Measurements from ENCODE around the gene MCC.

Gene MCC

GRCh38 chr5:113145757-113146387, 342.4 kb downstream of the MCC start:
- H3K27ac ChIP-seq (ENCODE audit: low read depth, low read length) = no peak overlapping the region
- H3K4me1 ChIP-seq (ENCODE audit: control insufficient read depth, insufficient read depth, low read length) = peaks cover 26% of the 10 kb centered on the region
- H3K36me3 ChIP-seq (ENCODE audit: control insufficient read depth, insufficient read depth, low read length) = peaks cover 4% of the 10 kb centered on the region; the same call in 1 of the 2 replicates
- no peaks in the 10 kb centered on the region for H3K9me3 ChIP-seq (ENCODE audit: control insufficient read depth, insufficient read depth, low read depth, low read length)
- no peak overlapping the region for H3K9ac ChIP-seq (ENCODE audit: low read length)
- H3K27me3 ChIP-seq (ENCODE audit: control insufficient read depth, insufficient read depth, low read length) = no peaks in the 10 kb centered on the region
- no peak overlapping the region for H3K4me3 ChIP-seq (ENCODE audit: low read depth, low read length)

- peaks cover 21% of the 10 kb centered on the region for H3K4me1 ChIP-seq (ENCODE audit: control insufficient read depth, insufficient read depth, low read length)
- no peak overlapping the region for H3K9ac ChIP-seq (ENCODE audit: low read length)
- no peak overlapping the region for H3K27ac ChIP-seq (ENCODE audit: low read depth, low read length)
- no peak overlapping the region for H3K4me3 ChIP-seq (ENCODE audit: low read depth, low read length)
- H3K36me3 ChIP-seq (ENCODE audit: control insufficient read depth, insufficient read depth, low read length) = peaks cover 7% of the 10 kb centered on the region; the same call in 1 of the 2 replicates
- H3K9me3 ChIP-seq (ENCODE audit: control insufficient read depth, insufficient read depth, low read depth, low read length) = no peaks in the 10 kb centered on the region
- no peaks in the 10 kb centered on the region for H3K27me3 ChIP-seq (ENCODE audit: control insufficient read depth, insufficient read depth, low read length)
Observed at GRCh38 chr5:113142186-113142585, 346.1 kb downstream of the MCC start.

GRCh38 chr5:113140837-113141671, 347.2 kb downstream of the MCC start:
- Histone ChIP-seq H3K9me3 (ENCODE audit: control insufficient read depth, insufficient read depth, low read depth, low read length) (no peaks in the 10 kb centered on the region), H3K4me1 (ENCODE audit: control insufficient read depth, insufficient read depth, low read length) (peaks cover 11% of the 10 kb centered on the region), H3K9ac (ENCODE audit: low read length) (no peak overlapping the region), H3K4me3 (ENCODE audit: low read depth, low read length) (no peak overlapping the region), H3K27me3 (ENCODE audit: control insufficient read depth, insufficient read depth, low read length) (no peaks in the 10 kb centered on the region), H3K27ac (ENCODE audit: low read depth, low read length) (no peak overlapping the region), H3K36me3 (ENCODE audit: control insufficient read depth, insufficient read depth, low read length) (peaks cover 7% of the 10 kb centered on the region; the same call in 1 of the 2 replicates)

- Histone ChIP-seq H3K27ac (ENCODE audit: low read depth, low read length) (no peak overlapping the region), H3K9me3 (ENCODE audit: control insufficient read depth, insufficient read depth, low read depth, low read length) (no peaks in the 10 kb centered on the region), H3K4me3 (ENCODE audit: low read depth, low read length) (no peak overlapping the region), H3K36me3 (ENCODE audit: control insufficient read depth, insufficient read depth, low read length) (no peaks in the 10 kb centered on the region), H3K9ac (ENCODE audit: low read length) (no peak overlapping the region), H3K4me1 (ENCODE audit: control insufficient read depth, insufficient read depth, low read length) (0 out of 2 replicates have a peak, but pooled peaks cover 8% of the 10 kb centered on the region), H3K27me3 (ENCODE audit: control insufficient read depth, insufficient read depth, low read length) (no peaks in the 10 kb centered on the region)
Observed at GRCh38 chr5:113133211-113133975, 354.9 kb downstream of the MCC start.

GRCh38 chr5:113132564-113132963, 355.7 kb downstream of the MCC start:
- peaks cover 13% of the 10 kb centered on the region; the same call in 1 of the 2 replicates for H3K4me1 ChIP-seq (ENCODE audit: control insufficient read depth, insufficient read depth, low read length)
- H3K9ac ChIP-seq (ENCODE audit: low read length) = no peak overlapping the region

GRCh38 chr5:113128641-113129330, 359.5 kb downstream of the MCC start:
- H3K9ac ChIP-seq (ENCODE audit: low read length) = no peak overlapping the region
- H3K27ac ChIP-seq (ENCODE audit: low read depth, low read length) = no peak overlapping the region
- no peaks in the 10 kb centered on the region for H3K27me3 ChIP-seq (ENCODE audit: control insufficient read depth, insufficient read depth, low read length)
- no peak overlapping the region for H3K4me3 ChIP-seq (ENCODE audit: low read depth, low read length)
- H3K36me3 ChIP-seq (ENCODE audit: control insufficient read depth, insufficient read depth, low read length) = no peaks in the 10 kb centered on the region
- H3K9me3 ChIP-seq (ENCODE audit: control insufficient read depth, insufficient read depth, low read depth, low read length) = 0 out of 2 replicates have a peak, but pooled peaks cover 4% of the 10 kb centered on the region
- H3K4me1 ChIP-seq (ENCODE audit: control insufficient read depth, insufficient read depth, low read length) = peaks cover 31% of the 10 kb centered on the region

More at GRCh38 chr5:113132564-113132963, 355.7 kb downstream of the MCC start:
- H3K27me3 ChIP-seq (ENCODE audit: control insufficient read depth, insufficient read depth, low read length) = no peaks in the 10 kb centered on the region
- H3K27ac ChIP-seq (ENCODE audit: low read depth, low read length) = no peak overlapping the region
- H3K36me3 ChIP-seq (ENCODE audit: control insufficient read depth, insufficient read depth, low read length) = no peaks in the 10 kb centered on the region
- H3K9me3 ChIP-seq (ENCODE audit: control insufficient read depth, insufficient read depth, low read depth, low read length) = no peaks in the 10 kb centered on the region
- H3K4me3 ChIP-seq (ENCODE audit: low read depth, low read length) = no peak overlapping the region

GRCh38 chr5:113128082-113128481, 360.2 kb downstream of the MCC start:
- Histone ChIP-seq H3K9me3 (ENCODE audit: control insufficient read depth, insufficient read depth, low read depth, low read length) (0 out of 2 replicates have a peak, but pooled peaks cover 4% of the 10 kb centered on the region), H3K36me3 (ENCODE audit: control insufficient read depth, insufficient read depth, low read length) (no peaks in the 10 kb centered on the region), H3K27ac (ENCODE audit: low read depth, low read length) (no peak overlapping the region), H3K27me3 (ENCODE audit: control insufficient read depth, insufficient read depth, low read length) (no peaks in the 10 kb centered on the region), H3K9ac (ENCODE audit: low read length) (no peak overlapping the region), H3K4me3 (ENCODE audit: low read depth, low read length) (no peak overlapping the region), H3K4me1 (ENCODE audit: control insufficient read depth, insufficient read depth, low read length) (peaks cover 35% of the 10 kb centered on the region)

GRCh38 chr5:113127021-113127420, 361.2 kb downstream of the MCC start:
- Histone ChIP-seq H3K9me3 (ENCODE audit: control insufficient read depth, insufficient read depth, low read depth, low read length) (0 out of 2 replicates have a peak, but pooled peaks cover 4% of the 10 kb centered on the region), H3K4me3 (ENCODE audit: low read depth, low read length) (no peak overlapping the region), H3K27me3 (ENCODE audit: control insufficient read depth, insufficient read depth, low read length) (no peaks in the 10 kb centered on the region), H3K9ac (ENCODE audit: low read length) (no peak overlapping the region), H3K36me3 (ENCODE audit: control insufficient read depth, insufficient read depth, low read length) (no peaks in the 10 kb centered on the region), H3K4me1 (ENCODE audit: control insufficient read depth, insufficient read depth, low read length) (peaks cover 35% of the 10 kb centered on the region), H3K27ac (ENCODE audit: low read depth, low read length) (no peak overlapping the region)

- H3K27ac ChIP-seq (ENCODE audit: low read depth, low read length) = no peak overlapping the region
- H3K4me1 ChIP-seq (ENCODE audit: control insufficient read depth, insufficient read depth, low read length) = peaks cover 35% of the 10 kb centered on the region
- 0 out of 2 replicates have a peak, but pooled peaks cover 4% of the 10 kb centered on the region for H3K9me3 ChIP-seq (ENCODE audit: control insufficient read depth, insufficient read depth, low read depth, low read length)
- H3K9ac ChIP-seq (ENCODE audit: low read length) = no peak overlapping the region
- no peaks in the 10 kb centered on the region for H3K36me3 ChIP-seq (ENCODE audit: control insufficient read depth, insufficient read depth, low read length)
- H3K4me3 ChIP-seq (ENCODE audit: low read depth, low read length) = no peak overlapping the region
- H3K27me3 ChIP-seq (ENCODE audit: control insufficient read depth, insufficient read depth, low read length) = no peaks in the 10 kb centered on the region
Observed at GRCh38 chr5:113125371-113125770, 362.9 kb downstream of the MCC start.

GRCh38 chr5:113124914-113125313, 363.3 kb downstream of the MCC start:
- Histone ChIP-seq H3K27ac (ENCODE audit: low read depth, low read length) (no peak overlapping the region), H3K4me3 (ENCODE audit: low read depth, low read length) (no peak overlapping the region), H3K4me1 (ENCODE audit: control insufficient read depth, insufficient read depth, low read length) (peaks cover 35% of the 10 kb centered on the region), H3K27me3 (ENCODE audit: control insufficient read depth, insufficient read depth, low read length) (no peaks in the 10 kb centered on the region), H3K36me3 (ENCODE audit: control insufficient read depth, insufficient read depth, low read length) (no peaks in the 10 kb centered on the region), H3K9me3 (ENCODE audit: control insufficient read depth, insufficient read depth, low read depth, low read length) (0 out of 2 replicates have a peak, but pooled peaks cover 4% of the 10 kb centered on the region), H3K9ac (ENCODE audit: low read length) (no peak overlapping the region)

Data from HUES6 (cell line).